Gastroesophageal sphincter (tissue), 3 donors: ENCODE data around the gene FAM124A.

Experiments used
- CTCF ChIP-seq, 4 experiments: fragments of 200-600 bp in 2 of 4; fragments of 450-650 bp in 2 of 4; sonication (generic) in 1 of 4; IDR thresholded peaks; one replicate each; pipeline ENCODE4 v1.5.1; 2017 to 2019; ENCODE audit warnings: antibody characterized with exemption in 4 of 4, mild to moderate bottlenecking in 2 of 4, moderate library complexity in 2 of 4
- EP300 ChIP-seq: sonication (generic); formaldehyde crosslinking; IDR thresholded peaks from one replicate; pipeline ENCODE4 v1.6.1; 2017; ENCODE audit warnings: antibody characterized with exemption, mild to moderate bottlenecking
- POLR2AphosphoS5 ChIP-seq: sonication (generic); formaldehyde crosslinking; IDR thresholded peaks from one replicate; pipeline ENCODE4 v1.6.1; 2017; ENCODE audit warnings: antibody characterized with exemption

- no peak for TF ChIP-seq POLR2AphosphoS5
- no peak for TF ChIP-seq CTCF (IDR thresholded peaks at IDR 0.05)
- no peak for TF ChIP-seq EP300
Observed at GRCh38 chr13:51282322-51282721, 60.1 kb downstream of the FAM124A start.
